ENCODE measurements around the gene SORL1. TPM values are rescaled to one million over a fixed set of nuclear protein-coding genes. Genes with fewer than 3 reads are reported as not detected.
A peak's percentile ranks its signal among the peaks of the same experiment; 100 is the strongest.
"Not testable (repeated sequence)": the region's sequence is repeated elsewhere in the genome, so short reads cannot be mapped to it uniquely, and the experiment has no call there.

The SORL1 gene
- polyA plus RNA-seq, 1 donor = 31.0 TPM

GRCh38 chr11:121561716-121562115, 109.6 kb downstream of the SORL1 start:
- H3K36me3 ChIP-seq (ENCODE audit: control insufficient read depth, insufficient read depth, low read length) = peaks cover 30% of the 10 kb centered on the region
- H3K4me1 ChIP-seq (ENCODE audit: control insufficient read depth, insufficient read depth, low read length) = peaks cover 36% of the 10 kb centered on the region
- no CpG with 5 or more reads among the region's 5 CpGs for WGBS (ENCODE audit: insufficient coverage, low lambda C conversion rate)
- no peak overlapping the region for H3K27ac ChIP-seq (ENCODE audit: low read length)
- H3K4me3 ChIP-seq (ENCODE audit: low read length) = no peak overlapping the region
- no peaks in the 10 kb centered on the region for H3K9me3 ChIP-seq (ENCODE audit: control insufficient read depth, low read depth, low read length)
- H3K27me3 ChIP-seq (ENCODE audit: control insufficient read depth, insufficient read depth, low read length) = no peaks in the 10 kb centered on the region
- no peak for DNase-seq

- H3K27me3 ChIP-seq (ENCODE audit: control insufficient read depth, insufficient read depth, low read length) = no peaks in the 10 kb centered on the region
- no peaks in the 10 kb centered on the region for H3K9me3 ChIP-seq (ENCODE audit: control insufficient read depth, low read depth, low read length)
- no CpG with 5 or more reads among the region's 4 CpGs for WGBS (ENCODE audit: insufficient coverage, low lambda C conversion rate)
- no peak overlapping the region for H3K27ac ChIP-seq (ENCODE audit: low read length)
- peaks cover 36% of the 10 kb centered on the region for H3K4me1 ChIP-seq (ENCODE audit: control insufficient read depth, insufficient read depth, low read length)
- no peak overlapping the region for H3K4me3 ChIP-seq (ENCODE audit: low read length)
- H3K36me3 ChIP-seq (ENCODE audit: control insufficient read depth, insufficient read depth, low read length) = peaks cover 34% of the 10 kb centered on the region
- DNase-seq = no peak
Measured at GRCh38 chr11:121563003-121563402, 110.9 kb downstream of the SORL1 start.

GRCh38 chr11:121563900-121564822, 112.0 kb downstream of the SORL1 start:
- H3K36me3 ChIP-seq (ENCODE audit: control insufficient read depth, insufficient read depth, low read length) = peaks cover 26% of the 10 kb centered on the region
- H3K27me3 ChIP-seq (ENCODE audit: control insufficient read depth, insufficient read depth, low read length) = no peaks in the 10 kb centered on the region
- peak overlapping the region; percentile 8 for H3K27ac ChIP-seq (ENCODE audit: low read length)
- no peaks in the 10 kb centered on the region for H3K9me3 ChIP-seq (ENCODE audit: control insufficient read depth, low read depth, low read length)
- H3K4me1 ChIP-seq (ENCODE audit: control insufficient read depth, insufficient read depth, low read length) = peaks cover 36% of the 10 kb centered on the region
- WGBS (ENCODE audit: insufficient coverage, low lambda C conversion rate) = 95% methylated on average over 4 of the region's 8 CpGs
- DNase-seq = no peak
- no peak overlapping the region for H3K4me3 ChIP-seq (ENCODE audit: low read length)

GRCh38 chr11:121564948-121565684, 113.0 kb downstream of the SORL1 start:
- H3K36me3 ChIP-seq (ENCODE audit: control insufficient read depth, insufficient read depth, low read length) = peaks cover 25% of the 10 kb centered on the region
- peak overlapping the region; percentile 67 for H3K27ac ChIP-seq (ENCODE audit: low read length)
- peak; percentile 56 to 86 for DNase-seq
- H3K9me3 ChIP-seq (ENCODE audit: control insufficient read depth, low read depth, low read length) = no peaks in the 10 kb centered on the region
- H3K4me3 ChIP-seq (ENCODE audit: low read length) = no peak overlapping the region
- 100% methylated on average over 1 of the region's 5 CpGs for whole genome bisulfite sequencing (ENCODE audit: insufficient coverage, low lambda C conversion rate)
- peaks cover 31% of the 10 kb centered on the region for H3K4me1 ChIP-seq (ENCODE audit: control insufficient read depth, insufficient read depth, low read length)
- H3K27me3 ChIP-seq (ENCODE audit: control insufficient read depth, insufficient read depth, low read length) = no peaks in the 10 kb centered on the region

GRCh38 chr11:121566279-121567168, 114.4 kb downstream of the SORL1 start:
- H3K27ac ChIP-seq (ENCODE audit: low read length) = no peak overlapping the region
- peaks cover 21% of the 10 kb centered on the region for H3K4me1 ChIP-seq (ENCODE audit: control insufficient read depth, insufficient read depth, low read length)
- 100% methylated on average over 1 of the region's 9 CpGs for WGBS (ENCODE audit: insufficient coverage, low lambda C conversion rate)
- no peak overlapping the region for H3K4me3 ChIP-seq (ENCODE audit: low read length)
- peaks cover 38% of the 10 kb centered on the region for H3K36me3 ChIP-seq (ENCODE audit: control insufficient read depth, insufficient read depth, low read length)
- no peaks in the 10 kb centered on the region for H3K27me3 ChIP-seq (ENCODE audit: control insufficient read depth, insufficient read depth, low read length)
- no peaks in the 10 kb centered on the region for H3K9me3 ChIP-seq (ENCODE audit: control insufficient read depth, low read depth, low read length)
- DNase-seq = no peak

GRCh38 chr11:121567995-121568394, 115.9 kb downstream of the SORL1 start:
- Histone ChIP-seq H3K27me3 (ENCODE audit: control insufficient read depth, insufficient read depth, low read length) (no peaks in the 10 kb centered on the region), H3K4me3 (ENCODE audit: low read length) (no peak overlapping the region), H3K27ac (ENCODE audit: low read length) (no peak overlapping the region), H3K36me3 (ENCODE audit: control insufficient read depth, insufficient read depth, low read length) (peaks cover 44% of the 10 kb centered on the region), H3K9me3 (ENCODE audit: control insufficient read depth, low read depth, low read length) (no peaks in the 10 kb centered on the region), H3K4me1 (ENCODE audit: control insufficient read depth, insufficient read depth, low read length) (peaks cover 21% of the 10 kb centered on the region)
- WGBS (ENCODE audit: insufficient coverage, low lambda C conversion rate) = no CpG with 5 or more reads among the region's 3 CpGs
- DNase-seq = no peak

GRCh38 chr11:121569332-121570299, 117.5 kb downstream of the SORL1 start:
- not testable (repeated sequence) for H3K4me3 ChIP-seq (ENCODE audit: low read length); H3K27me3 ChIP-seq (ENCODE audit: control insufficient read depth, insufficient read depth, low read length); H3K27ac ChIP-seq (ENCODE audit: low read length); DNase-seq; H3K9me3 ChIP-seq (ENCODE audit: control insufficient read depth, low read depth, low read length)
- H3K36me3 ChIP-seq (ENCODE audit: control insufficient read depth, insufficient read depth, low read length) = peaks cover 48% of the 10 kb centered on the region
- H3K4me1 ChIP-seq (ENCODE audit: control insufficient read depth, insufficient read depth, low read length) = peaks cover 14% of the 10 kb centered on the region
- 80% methylated on average over 1 of the region's 30 CpGs for WGBS (ENCODE audit: insufficient coverage, low lambda C conversion rate)

GRCh38 chr11:121570453-121570852, 118.3 kb downstream of the SORL1 start:
- H3K9me3 ChIP-seq (ENCODE audit: control insufficient read depth, low read depth, low read length) = no peaks in the 10 kb centered on the region
- no peak overlapping the region for H3K27ac ChIP-seq (ENCODE audit: low read length)
- no peak overlapping the region for H3K4me3 ChIP-seq (ENCODE audit: low read length)
- H3K36me3 ChIP-seq (ENCODE audit: control insufficient read depth, insufficient read depth, low read length) = peaks cover 55% of the 10 kb centered on the region
- no CpG with 5 or more reads among the region's 3 CpGs for WGBS (ENCODE audit: insufficient coverage, low lambda C conversion rate)
- no peaks in the 10 kb centered on the region for H3K27me3 ChIP-seq (ENCODE audit: control insufficient read depth, insufficient read depth, low read length)
- peaks cover 8% of the 10 kb centered on the region for H3K4me1 ChIP-seq (ENCODE audit: control insufficient read depth, insufficient read depth, low read length)
- no peak for DNase-seq

GRCh38 chr11:121571506-121571905, 119.4 kb downstream of the SORL1 start:
- no peaks in the 10 kb centered on the region for H3K27me3 ChIP-seq (ENCODE audit: control insufficient read depth, insufficient read depth, low read length)
- H3K4me1 ChIP-seq (ENCODE audit: control insufficient read depth, insufficient read depth, low read length) = peaks cover under 1% of the 10 kb centered on the region
- peaks cover 59% of the 10 kb centered on the region for H3K36me3 ChIP-seq (ENCODE audit: control insufficient read depth, insufficient read depth, low read length)
- no peak overlapping the region for H3K4me3 ChIP-seq (ENCODE audit: low read length)
- no peak for DNase-seq
- 50% methylated on average over 3 of the region's 4 CpGs for WGBS (ENCODE audit: insufficient coverage, low lambda C conversion rate)
- H3K27ac ChIP-seq (ENCODE audit: low read length) = no peak overlapping the region
- H3K9me3 ChIP-seq (ENCODE audit: control insufficient read depth, low read depth, low read length) = no peaks in the 10 kb centered on the region

Measured in large intestine (tissue), 3 donors.